Ectodermal cell (in vitro differentiated cells): Measurements from ENCODE around the gene OR4K2. TPM values are rescaled to one million over a fixed set of nuclear protein-coding genes. Genes with fewer than 3 reads are reported as not detected.
"Not testable (repeated sequence)": the region's sequence is repeated elsewhere in the genome, so short reads cannot be mapped to it uniquely, and the experiment has no call there.

ENCODE experiments used
- H3K27ac ChIP-seq: 2 replicates; pipeline ENCODE4 v1.7.0; 2013; ENCODE audit warnings: mild to moderate bottlenecking, low read depth, low read length; ENCODE audit not compliant: insufficient read depth, poor library complexity, severe bottlenecking
- H3K27me3 ChIP-seq: 2 replicates; pipeline ENCODE4 v1.7.0; 2013; ENCODE audit warnings: mild to moderate bottlenecking, low read length; ENCODE audit not compliant: insufficient read depth, control insufficient read depth, poor library complexity, severe bottlenecking
- H3K36me3 ChIP-seq: one replicate; pipeline ENCODE4 v1.7.0; 2013; ENCODE audit warnings: low read length; ENCODE audit not compliant: control insufficient read depth, insufficient read depth
- H3K4me1 ChIP-seq: one replicate; pipeline ENCODE4 v1.7.0; 2013; ENCODE audit warnings: low read length; ENCODE audit not compliant: control insufficient read depth, insufficient read depth
- H3K4me3 ChIP-seq: 2 replicates; pipeline ENCODE4 v1.7.0; 2013; ENCODE audit warnings: low read depth, low read length, control low read depth; ENCODE audit not compliant: insufficient read depth
- H3K9me3 ChIP-seq: 2 replicates; pipeline ENCODE4 v1.7.0; 2013; ENCODE audit warnings: mild to moderate bottlenecking, low read length, moderate library complexity; ENCODE audit not compliant: control insufficient read depth
- WGBS, 2 experiments: methylation state at CpG; one replicate each; pipeline ENCODE4 v1.1.7; 2013; ENCODE audit warnings: missing lambda C conversion rate in 2 of 2; 5-methylcytosine and 5-hydroxymethylcytosine counted together
- polyA plus RNA-seq, 4 experiments: library from polyadenylated mRNA; stranded (reverse); fragments of 50-300 nt; gene quantifications; one replicate each; pipeline ENCODE4 v1.2.3, GENCODE V29; 2013

The OR4K2 gene, protein sequence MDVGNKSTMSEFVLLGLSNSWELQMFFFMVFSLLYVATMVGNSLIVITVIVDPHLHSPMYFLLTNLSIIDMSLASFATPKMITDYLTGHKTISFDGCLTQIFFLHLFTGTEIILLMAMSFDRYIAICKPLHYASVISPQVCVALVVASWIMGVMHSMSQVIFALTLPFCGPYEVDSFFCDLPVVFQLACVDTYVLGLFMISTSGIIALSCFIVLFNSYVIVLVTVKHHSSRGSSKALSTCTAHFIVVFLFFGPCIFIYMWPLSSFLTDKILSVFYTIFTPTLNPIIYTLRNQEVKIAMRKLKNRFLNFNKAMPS
- not detected for polyA plus RNA-seq (2013, experiment 1 of 4)
- polyA plus RNA-seq (2013, experiment 2 of 4), result not detected
- not detected for polyA plus RNA-seq (2013, experiment 3 of 4)
- polyA plus RNA-seq (2013, experiment 4 of 4), result not detected

GRCh38 chr14:19874842-19875241 is at the start of gene OR4K2:
Gene OR4K2 (plus strand): TSS chr14:19875142. CDS start chr14:19876268, 1,126 bp downstream.
- Histone ChIP-seq H3K4me1 (no peaks in the 10 kb centered on the region), H3K4me3 (no peak within 1 kb of the TSS), H3K27ac (no peak within 1 kb of the TSS), H3K36me3 (no peaks in the 10 kb centered on the region), H3K9me3 (peaks cover 35% of the 10 kb centered on the region), H3K27me3 (no peaks in the 10 kb centered on the region)
- WGBS, 2 experiments, result 80% methylated on average over 1 to 2 of the region's 2 CpGs

GRCh38 chr14:19827626-19828244 is 47.2 kb upstream of the OR4K2 start:
- H3K9me3 ChIP-seq, result peaks cover 14% of the 10 kb centered on the region
- not testable (repeated sequence) for H3K4me1 ChIP-seq, H3K27me3 ChIP-seq, H3K4me3 ChIP-seq, H3K36me3 ChIP-seq, H3K27ac ChIP-seq
- WGBS, 2 experiments, result 72 to 76% methylated on average over 12 of the region's 12 CpGs

GRCh38 chr14:19828314-19828713 is 46.6 kb upstream of the OR4K2 start:
- Histone ChIP-seq H3K27ac (no peak overlapping the region), H3K36me3 (no peaks in the 10 kb centered on the region), H3K9me3 (peaks cover 18% of the 10 kb centered on the region), H3K27me3 (no peaks in the 10 kb centered on the region), H3K4me1 (no peaks in the 10 kb centered on the region), H3K4me3 (no peak overlapping the region)
- WGBS, 2 experiments, result 77 to 82% methylated on average over 2 of the region's 2 CpGs

DNA sequence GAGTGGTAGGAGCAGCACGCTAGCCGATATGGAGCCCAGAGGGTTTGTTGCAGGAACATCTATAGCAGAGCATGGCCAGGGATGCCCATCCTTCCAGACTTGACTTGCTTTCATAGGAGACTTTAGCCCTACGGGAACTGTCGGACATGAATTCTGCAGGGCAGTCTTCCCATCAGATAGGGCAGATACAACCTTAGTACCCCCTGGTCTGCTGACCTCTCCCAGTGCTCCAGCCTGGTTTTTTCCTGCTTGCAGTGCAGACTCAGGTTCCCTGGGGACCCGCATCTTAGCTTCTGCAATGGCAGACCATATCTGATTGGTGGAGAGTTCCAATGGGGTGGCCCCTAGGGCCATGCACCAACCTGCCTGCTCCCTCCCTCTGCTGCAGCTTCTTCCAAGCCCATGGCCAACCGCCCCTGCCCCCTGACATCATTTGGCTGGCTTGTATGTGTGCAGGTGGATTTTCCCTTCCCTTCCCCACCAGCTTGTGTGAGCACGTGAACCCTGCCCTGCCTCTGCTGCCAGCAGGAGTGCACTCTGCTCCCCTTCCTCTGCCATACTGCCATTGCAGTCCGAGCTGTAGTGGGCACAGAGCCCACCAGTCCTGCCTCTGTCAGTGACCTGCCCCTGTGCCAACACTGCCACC is 40.6 kb upstream of the OR4K2 start:
- 72 to 74% methylated on average over 8 of the region's 8 CpGs for WGBS, 2 experiments
- not testable (repeated sequence) for H3K4me3 ChIP-seq, H3K27ac ChIP-seq, H3K4me1 ChIP-seq, H3K36me3 ChIP-seq, H3K27me3 ChIP-seq
- H3K9me3 ChIP-seq, result peaks cover 38% of the 10 kb centered on the region

DNA sequence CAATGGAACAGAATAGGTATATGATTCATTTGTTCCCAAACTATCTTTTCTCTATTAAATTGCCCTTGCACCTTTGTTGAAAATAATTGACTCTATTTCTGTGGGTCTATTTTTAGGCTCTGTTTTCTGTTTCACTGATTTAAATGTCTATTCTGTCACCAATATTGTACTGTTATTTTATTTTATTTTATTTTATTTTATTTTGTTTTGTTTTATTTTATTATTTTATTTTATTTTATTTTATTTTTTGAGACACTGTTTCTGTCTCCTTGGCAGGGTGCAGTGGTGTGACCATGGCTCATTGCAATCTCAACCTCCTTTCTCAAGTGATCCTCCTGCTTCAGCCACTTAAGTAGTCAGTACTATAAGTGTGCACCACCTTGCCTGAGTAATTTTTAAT is 36.5 kb upstream of the OR4K2 start:
- no peaks in the 10 kb centered on the region for H3K36me3 ChIP-seq

DNA sequence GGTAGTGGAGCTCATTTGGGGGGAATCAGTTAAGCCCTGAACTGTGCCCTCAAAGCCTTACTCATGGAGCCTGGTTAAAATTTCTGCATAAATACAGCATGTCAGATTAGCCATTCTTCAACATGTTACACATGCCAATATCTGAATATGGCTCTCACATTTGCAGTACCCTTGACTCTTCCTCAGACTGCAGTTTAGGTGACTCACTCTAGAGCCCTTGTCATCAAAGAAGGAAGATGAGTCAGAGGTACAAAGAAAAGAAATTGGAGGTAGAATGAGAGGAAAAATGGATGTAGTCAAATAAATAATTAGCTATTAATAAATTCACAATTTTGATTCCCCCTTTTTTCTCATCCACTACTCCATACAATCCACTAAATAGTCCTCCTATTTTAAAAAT is 23.6 kb upstream of the OR4K2 start:
- H3K27ac ChIP-seq, result no peak overlapping the region
- H3K36me3 ChIP-seq, result no peaks in the 10 kb centered on the region
- H3K4me3 ChIP-seq, result no peak overlapping the region
- H3K4me1 ChIP-seq, result no peaks in the 10 kb centered on the region
- H3K27me3 ChIP-seq, result no peaks in the 10 kb centered on the region
- peaks cover 17% of the 10 kb centered on the region for H3K9me3 ChIP-seq

More for the DNA sequence above, 36.5 kb upstream of the OR4K2 start:
- Histone ChIP-seq H3K27ac (no peak overlapping the region), H3K4me3 (no peak overlapping the region), H3K27me3 (no peaks in the 10 kb centered on the region), H3K4me1 (no peaks in the 10 kb centered on the region), H3K9me3 (peaks cover 32% of the 10 kb centered on the region)

GRCh38 chr14:19866061-19866669 is 8.8 kb upstream of the OR4K2 start:
- WGBS, 2 experiments, result 92 to 93% methylated on average over 39 of the region's 39 CpGs
- H3K27me3 ChIP-seq, H3K4me3 ChIP-seq, H3K27ac ChIP-seq, H3K36me3 ChIP-seq, H3K4me1 ChIP-seq: not testable (repeated sequence)
- H3K9me3 ChIP-seq, result peaks cover 23% of the 10 kb centered on the region

DNA sequence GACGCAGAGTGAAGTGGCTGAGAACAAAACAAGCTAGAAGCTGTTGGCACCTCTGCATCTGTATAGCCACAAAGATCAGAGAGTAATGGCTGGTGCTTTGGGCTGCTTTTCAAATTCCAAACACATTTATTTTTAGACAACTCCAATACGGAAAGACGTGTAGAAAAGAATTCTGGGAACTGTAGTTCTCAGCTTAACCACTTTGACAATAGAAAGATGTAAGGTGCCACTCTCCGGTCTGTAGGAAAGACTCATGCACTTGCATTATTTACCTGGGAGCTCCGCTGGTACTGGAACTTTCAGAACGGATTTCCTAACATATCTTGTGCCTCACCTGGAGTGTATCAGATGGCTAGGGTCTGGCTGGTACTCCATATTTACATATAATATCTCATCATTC is 1.8 kb upstream of the OR4K2 start:
- H3K4me3 ChIP-seq, result no peak overlapping the region
- H3K9me3 ChIP-seq, result peaks cover 28% of the 10 kb centered on the region
- no peaks in the 10 kb centered on the region for H3K4me1 ChIP-seq
- no peak overlapping the region for H3K27ac ChIP-seq
- 67 to 69% methylated on average over 6 of the region's 6 CpGs for WGBS, 2 experiments
- H3K27me3 ChIP-seq, result no peaks in the 10 kb centered on the region
- H3K36me3 ChIP-seq, result no peaks in the 10 kb centered on the region

GRCh38 chr14:19878029-19878642 is 3.2 kb downstream of the OR4K2 start:
- Histone ChIP-seq H3K4me3 (no peak overlapping the region), H3K9me3 (peaks cover 41% of the 10 kb centered on the region), H3K4me1 (no peaks in the 10 kb centered on the region), H3K27ac (no peak overlapping the region), H3K27me3 (no peaks in the 10 kb centered on the region), H3K36me3 (no peaks in the 10 kb centered on the region)

- Histone ChIP-seq H3K4me3 (no peak overlapping the region), H3K4me1 (no peaks in the 10 kb centered on the region), H3K27ac (no peak overlapping the region), H3K36me3 (no peaks in the 10 kb centered on the region), H3K9me3 (peaks cover 43% of the 10 kb centered on the region), H3K27me3 (no peaks in the 10 kb centered on the region)
- WGBS, 2 experiments, result 36% methylated on average over 2 of the region's 2 CpGs
Observed at GRCh38 chr14:19895282-19895681, 20.3 kb downstream of the OR4K2 start.
